Thyroid gland (tissue), 4 donors: Measurements from ENCODE around the gene ACTN2.

ENCODE experiments used
- CTCF ChIP-seq, 6 experiments: fragments of 200-600 bp in 3 of 6; fragments of 450-650 bp in 3 of 6; sonication (generic) in 3 of 6; IDR thresholded peaks; one replicate each; pipeline ENCODE4 v1.5.1; 2016 to 2019; ENCODE audit warnings: antibody characterized with exemption in 6 of 6, mild to moderate bottlenecking in 2 of 6, inconsistent platforms in 1 of 6, moderate library complexity in 1 of 6
- POLR2A ChIP-seq, 2 donors: fragments of 450-650 bp; IDR thresholded peaks; one replicate each; pipeline ENCODE4 v1.6.1; 2017; ENCODE audit warnings: antibody characterized with exemption in 2 of 2, mild to moderate bottlenecking in 2 of 2, moderate library complexity in 1 of 2

GRCh38 chr1:236810018-236810417, 123.7 kb downstream of the ACTN2 start:
- no peak for TF ChIP-seq CTCF (IDR thresholded peaks at IDR 0.05)
- no peak for TF ChIP-seq POLR2A (IDR thresholded peaks at IDR 0.05)
